ENCODE data around the gene FAM114A1. TPM values are rescaled to one million over a fixed set of nuclear protein-coding genes. Genes with fewer than 3 reads are reported as not detected.

Gene FAM114A1
- total and polyA plus RNA-seq, 2 of the 8 experiments (the other 6 are each of a cell fraction or from before 2014, with no cell fraction given): 9.5 to 12.0 TPM

GRCh38 chr4:38905652-38906385, 38.2 kb downstream of the FAM114A1 start (continued):
- TF ChIP-seq CHD1 (IDR thresholded peaks at IDR 0.05; ENCODE audit: low read depth, low read length) (no peak), TAF7 (optimal IDR thresholded peaks at IDR 0.05; ENCODE audit: borderline replicate concordance, low read depth, low read length) (no peak)

Measured in H1 (cell line).